IPS-18a (cell line): Measurements from ENCODE around the gene GLOD4.
"Not testable (repeated sequence)": the region's sequence is repeated elsewhere in the genome, so short reads cannot be mapped to it uniquely, and the experiment has no call there.

Source experiments
- H3K27ac ChIP-seq: one replicate; pipeline ENCODE4 v1.5.1; 2013; ENCODE audit warnings: low read length
- H3K27me3 ChIP-seq: one replicate; pipeline ENCODE4 v1.6.1; 2013; ENCODE audit warnings: mild to moderate bottlenecking, low read length; ENCODE audit not compliant: control insufficient read depth, insufficient read depth
- H3K36me3 ChIP-seq: one replicate; pipeline ENCODE4 v1.6.1; 2013; ENCODE audit warnings: low read depth, low read length; ENCODE audit not compliant: control insufficient read depth
- H3K4me1 ChIP-seq: one replicate; pipeline ENCODE4 v1.6.1; 2013; ENCODE audit warnings: low read depth, low read length; ENCODE audit not compliant: control insufficient read depth
- H3K4me3 ChIP-seq: one replicate; pipeline ENCODE4 v1.5.1; 2013; ENCODE audit warnings: low read length
- H3K9ac ChIP-seq: one replicate; pipeline ENCODE4 v1.6.1; 2013; ENCODE audit warnings: mild to moderate bottlenecking, low read length, moderate library complexity
- H3K9me3 ChIP-seq: one replicate; pipeline ENCODE4 v1.6.1; 2013; ENCODE audit warnings: low read depth, low read length; ENCODE audit not compliant: control insufficient read depth

GLOD4 gene

DNA sequence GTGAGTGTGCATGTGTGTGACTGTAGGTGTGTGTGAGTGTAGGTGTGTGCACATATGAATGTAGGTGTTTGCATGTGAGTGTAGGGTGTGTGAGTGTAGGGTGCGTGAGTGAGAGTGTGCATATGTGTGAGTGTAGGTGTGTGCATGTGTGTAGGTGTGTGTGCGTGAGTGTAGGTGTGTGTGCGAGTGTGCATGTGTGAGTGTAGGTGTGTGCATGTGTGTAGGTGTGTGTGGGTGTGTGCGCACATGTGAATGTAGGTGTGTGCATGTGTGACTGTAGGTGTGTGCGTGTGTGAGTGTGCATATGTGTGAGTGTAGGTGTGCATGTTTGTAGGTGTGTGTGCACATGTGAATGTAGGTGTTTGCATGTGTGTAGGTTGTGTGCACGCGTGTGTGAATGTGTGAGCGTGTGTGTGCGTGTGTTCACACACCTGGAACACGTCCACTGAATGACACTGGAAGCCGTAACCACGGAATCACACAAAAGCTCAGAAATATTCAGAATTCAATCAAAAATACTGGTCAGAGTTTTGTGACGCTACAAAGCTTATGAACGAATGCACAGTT lies 30.6 kb upstream of the GLOD4 start:
- Histone ChIP-seq H3K27me3 (no peaks in the 10 kb centered on the region), H3K9me3 (no peaks in the 10 kb centered on the region), H3K36me3 (peaks cover 20% of the 10 kb centered on the region), H3K4me1 (no peaks in the 10 kb centered on the region), H3K9ac (no peak overlapping the region), H3K4me3 (no peak overlapping the region), H3K27ac (no peak overlapping the region)

GRCh38 chr17:811051-811784 lies 29.1 kb upstream of the GLOD4 start:
- Histone ChIP-seq H3K4me1 (no peaks in the 10 kb centered on the region), H3K4me3 (no peak overlapping the region), H3K27ac (no peak overlapping the region), H3K9ac (no peak overlapping the region), H3K36me3 (peaks cover 16% of the 10 kb centered on the region), H3K9me3 (no peaks in the 10 kb centered on the region), H3K27me3 (no peaks in the 10 kb centered on the region)

- Histone ChIP-seq H3K9me3 (no peaks in the 10 kb centered on the region), H3K27ac (no peak overlapping the region), H3K4me1 (no peaks in the 10 kb centered on the region), H3K36me3 (peaks cover 3% of the 10 kb centered on the region), H3K27me3 (no peaks in the 10 kb centered on the region), H3K4me3 (no peak overlapping the region), H3K9ac (no peak overlapping the region)
Observed at GRCh38 chr17:807523-808294, 25.6 kb upstream of the GLOD4 start.

DNA sequence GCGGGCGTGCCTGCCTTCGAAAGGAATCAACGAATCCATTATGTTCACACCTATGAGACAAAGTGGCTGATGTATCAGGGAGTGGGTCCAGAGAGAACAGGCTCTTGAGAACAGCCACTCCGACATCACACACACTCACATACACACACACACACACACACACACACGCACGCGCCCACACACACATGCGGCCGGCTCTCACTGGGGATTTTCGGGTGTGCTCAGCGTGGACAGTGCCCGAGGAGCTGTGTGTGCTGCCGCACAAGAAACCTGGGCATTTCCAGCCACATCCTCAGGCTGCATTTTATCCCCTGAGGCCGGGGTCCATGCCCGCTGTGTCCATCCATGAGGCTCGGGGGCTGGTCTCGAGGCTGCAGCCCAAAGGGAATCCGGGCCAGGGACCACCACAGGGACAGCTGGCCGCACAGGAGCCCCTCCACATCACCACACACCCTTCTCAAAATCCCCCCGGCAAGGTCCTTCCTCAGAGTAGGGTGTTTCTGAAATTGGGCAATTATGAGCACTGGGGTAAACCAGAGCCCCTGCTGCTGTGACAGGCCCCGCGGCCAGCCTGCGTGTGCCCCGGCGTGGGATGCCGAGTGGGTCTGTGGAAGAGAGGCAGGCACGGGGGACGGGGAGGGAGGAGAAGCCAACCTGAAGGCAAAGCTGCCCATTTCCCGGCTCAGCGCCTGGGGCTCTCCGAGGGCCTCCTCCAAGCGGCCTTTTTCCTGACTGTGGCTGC lies 24.9 kb upstream of the GLOD4 start:
- Histone ChIP-seq H3K9me3 (no peaks in the 10 kb centered on the region), H3K9ac (no peak overlapping the region), H3K27me3 (no peaks in the 10 kb centered on the region), H3K4me3 (no peak overlapping the region), H3K36me3 (no peaks in the 10 kb centered on the region), H3K27ac (no peak overlapping the region), H3K4me1 (no peaks in the 10 kb centered on the region)

- no peaks in the 10 kb centered on the region for H3K27me3 ChIP-seq
- peaks cover 3% of the 10 kb centered on the region for H3K36me3 ChIP-seq
- no peak overlapping the region for H3K4me3 ChIP-seq
- H3K9ac ChIP-seq, result no peak overlapping the region
- no peaks in the 10 kb centered on the region for H3K4me1 ChIP-seq
- no peak overlapping the region for H3K27ac ChIP-seq
- H3K9me3 ChIP-seq, result no peaks in the 10 kb centered on the region
Observed at GRCh38 chr17:806346-806745, 24.3 kb upstream of the GLOD4 start.

- H3K4me1 ChIP-seq, H3K4me3 ChIP-seq, H3K36me3 ChIP-seq, H3K9me3 ChIP-seq, H3K27me3 ChIP-seq, H3K27ac ChIP-seq, H3K9ac ChIP-seq: not testable (repeated sequence)
Observed at GRCh38 chr17:805886-806285, 23.8 kb upstream of the GLOD4 start.

- no peak overlapping the region for H3K27ac ChIP-seq
- no peak overlapping the region for H3K4me3 ChIP-seq
- H3K9ac ChIP-seq, result no peak overlapping the region
- no peaks in the 10 kb centered on the region for H3K27me3 ChIP-seq
- no peaks in the 10 kb centered on the region for H3K4me1 ChIP-seq
- H3K9me3 ChIP-seq, result no peaks in the 10 kb centered on the region
- H3K36me3 ChIP-seq, result peaks cover 6% of the 10 kb centered on the region
Observed at GRCh38 chr17:804541-805435, 22.7 kb upstream of the GLOD4 start.

DNA sequence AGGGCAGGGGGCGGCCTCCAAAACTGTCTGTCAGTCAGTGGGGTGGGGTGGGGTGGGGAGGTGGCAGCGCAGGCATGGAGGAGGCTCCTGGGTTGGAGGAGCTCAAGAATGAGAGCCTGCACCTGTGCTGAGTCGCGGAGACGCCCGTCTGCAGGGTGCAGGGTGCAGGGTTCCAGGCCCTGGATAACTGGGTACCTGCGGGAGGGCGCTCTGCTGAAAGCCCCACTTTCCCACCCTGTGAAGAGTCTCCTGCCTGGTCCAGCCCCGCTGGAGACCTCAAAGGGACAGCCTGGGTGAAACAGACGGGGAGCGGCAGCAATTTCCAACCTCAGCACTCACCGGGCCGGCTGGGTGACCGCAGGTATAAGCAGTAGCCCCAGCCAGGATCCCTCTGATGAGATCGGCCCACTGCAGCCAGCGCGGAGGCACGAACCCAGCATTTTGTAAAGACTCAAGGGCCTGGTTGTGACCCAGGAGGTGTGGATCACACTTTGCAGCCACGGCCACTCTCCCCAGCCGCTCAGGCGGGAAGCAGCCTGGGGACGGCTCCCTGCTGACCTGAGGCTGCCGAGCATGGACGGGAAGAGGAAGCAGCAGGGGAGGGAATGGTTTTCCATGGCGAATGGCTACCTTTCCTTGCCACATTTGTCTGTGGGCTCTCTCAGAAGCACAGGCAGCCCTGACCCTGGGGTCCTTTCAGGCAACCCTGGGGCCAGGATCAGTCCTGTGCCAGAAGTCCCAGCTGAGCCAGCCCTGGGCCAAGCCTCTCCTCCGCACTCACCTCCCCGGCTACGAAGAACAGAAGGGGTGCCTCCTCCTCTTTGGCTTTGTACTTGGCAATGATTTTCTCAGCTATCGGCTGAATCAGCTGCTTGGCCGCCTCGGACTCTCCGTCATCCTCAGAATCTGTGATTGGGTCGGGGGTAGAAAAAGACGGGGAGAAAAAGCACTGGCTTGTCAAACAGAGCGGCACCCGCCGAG lies 21.1 kb upstream of the GLOD4 start:
- Histone ChIP-seq H3K27ac (no peak overlapping the region), H3K4me1 (no peaks in the 10 kb centered on the region), H3K27me3 (no peaks in the 10 kb centered on the region), H3K36me3 (peaks cover 6% of the 10 kb centered on the region), H3K9ac (no peak overlapping the region), H3K9me3 (no peaks in the 10 kb centered on the region), H3K4me3 (no peak overlapping the region)

DNA sequence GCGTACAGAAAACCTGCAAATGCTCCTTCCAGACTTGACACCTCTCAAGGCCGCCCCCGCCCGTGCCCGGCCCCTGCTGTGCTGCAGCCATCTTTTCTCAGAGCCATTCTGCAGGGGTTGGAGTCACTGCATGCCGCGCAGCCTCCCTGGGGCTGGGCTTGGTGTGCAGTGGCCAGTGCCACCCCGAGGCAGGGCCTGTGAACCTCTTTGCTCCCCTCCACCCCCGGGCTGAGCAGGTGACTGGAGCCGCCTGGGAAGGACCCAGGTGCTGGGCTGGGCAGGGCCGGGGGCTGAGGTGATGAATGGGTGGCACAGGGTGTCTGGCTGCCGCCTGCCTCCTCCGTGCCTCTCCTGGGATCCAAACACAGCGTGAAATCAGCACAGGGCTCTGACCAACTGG lies 20.4 kb upstream of the GLOD4 start:
- Histone ChIP-seq H3K36me3 (peaks cover 6% of the 10 kb centered on the region), H3K4me1 (no peaks in the 10 kb centered on the region), H3K9me3 (no peaks in the 10 kb centered on the region), H3K27me3 (no peaks in the 10 kb centered on the region), H3K4me3 (no peak overlapping the region), H3K9ac (no peak overlapping the region), H3K27ac (no peak overlapping the region)

- no peak overlapping the region for H3K27ac ChIP-seq
- H3K36me3 ChIP-seq, result peaks cover 6% of the 10 kb centered on the region
Observed at GRCh38 chr17:801660-802059, 19.6 kb upstream of the GLOD4 start.

More at GRCh38 chr17:801660-802059, 19.6 kb upstream of the GLOD4 start:
- Histone ChIP-seq H3K9me3 (no peaks in the 10 kb centered on the region), H3K27me3 (no peaks in the 10 kb centered on the region), H3K9ac (no peak overlapping the region), H3K4me1 (no peaks in the 10 kb centered on the region), H3K4me3 (no peak overlapping the region)
